ENCODE measurements around the gene AASDH. TPM values are rescaled to one million over a fixed set of nuclear protein-coding genes. Genes with fewer than 3 reads are reported as not detected.
A peak's percentile ranks its signal among the peaks of the same experiment; 100 is the strongest.

Gene AASDH
- total RNA-seq, 4 donors from 2014 or later, result 4.6 to 10.7 (median 7.0) TPM

GRCh38 chr4:56301997-56302496 lies 85.2 kb downstream of the AASDH start:
- H3K4me1 ChIP-seq, result peaks cover 0 to 10% (median 0%) of the 10 kb centered on the region in 3 donors
- H3K4me3 ChIP-seq, result no peak overlapping the region
- H3K9me3 ChIP-seq, result no peaks in the 10 kb centered on the region
- no peak for DNase-seq
- peaks cover 0 to 3% (median 0%) of the 10 kb centered on the region in 4 donors for H3K27me3 ChIP-seq
- no peaks in the 10 kb centered on the region for H3K36me3 ChIP-seq
- intact Hi-C loops (cut with DNase I), result no loop called here
- no peak for TF ChIP-seq CTCF (IDR thresholded peaks at IDR 0.05)
- TF ChIP-seq POLR2A (IDR thresholded peaks at IDR 0.05), result no peak
- WGBS, 2 donors, result 62 to 75% methylated on average over 7 to 8 of the region's 8 CpGs
- H3K27ac ChIP-seq, result no peak overlapping the region

- peak; percentile 0 for DNase-seq
These were observed 85.9 kb downstream of the AASDH start for GRCh38 chr4:56301181-56301996.

GRCh38 chr4:56298236-56298635 lies 89.1 kb downstream of the AASDH start:
- Histone ChIP-seq H3K27ac (no peak overlapping the region), H3K9me3 (no peaks in the 10 kb centered on the region), H3K36me3 (no peaks in the 10 kb centered on the region), H3K4me3 (no peak overlapping the region), H3K4me1 (peaks cover 0 to 10% (median 0%) of the 10 kb centered on the region in 3 donors), H3K27me3 (no peaks in the 10 kb centered on the region)
- no peak for DNase-seq
- TF ChIP-seq POLR2A (IDR thresholded peaks at IDR 0.05) (no peak), CTCF (IDR thresholded peaks at IDR 0.05) (no peak)
- WGBS, 2 donors, result 63 to 83% methylated on average over 2 to 3 of the region's 3 CpGs
- intact Hi-C loops (cut with DNase I), result no loop called here

More at GRCh38 chr4:56301181-56301996, 85.9 kb downstream of the AASDH start:
- Histone ChIP-seq H3K9me3 (no peaks in the 10 kb centered on the region), H3K27ac (no peak overlapping the region), H3K27me3 (peaks cover 0 to 3% (median 0%) of the 10 kb centered on the region in 4 donors), H3K4me1 (peaks cover 0 to 10% (median 0%) of the 10 kb centered on the region in 3 donors), H3K36me3 (no peaks in the 10 kb centered on the region), H3K4me3 (peak overlapping the region in 1 of 4 donors; percentile 8)
- WGBS, 2 donors, result 27 to 28% methylated on average over 9 to 10 of the region's 10 CpGs
- intact Hi-C loops (cut with DNase I), result no loop called here
- TF ChIP-seq POLR2A (IDR thresholded peaks at IDR 0.05), result no peak
- peak; percentile 45 to 88 (median 66) for TF ChIP-seq CTCF (IDR thresholded peaks at IDR 0.05)

- DNase-seq, result no peak
- 58 to 62% methylated on average over 2 of the region's 2 CpGs for WGBS, 2 donors
- no peak overlapping the region for H3K4me3 ChIP-seq
- H3K9me3 ChIP-seq, result no peaks in the 10 kb centered on the region
- H3K4me1 ChIP-seq, result peaks cover 0 to 10% (median 0%) of the 10 kb centered on the region in 3 donors
- no peaks in the 10 kb centered on the region for H3K36me3 ChIP-seq
- intact Hi-C loops (cut with DNase I), result no loop called here
- TF ChIP-seq POLR2A (IDR thresholded peaks at IDR 0.05) (no peak), CTCF (IDR thresholded peaks at IDR 0.05) (no peak)
- H3K27ac ChIP-seq, result no peak overlapping the region
- H3K27me3 ChIP-seq, result no peaks in the 10 kb centered on the region
These were observed 89.5 kb downstream of the AASDH start for GRCh38 chr4:56297776-56298175.

- Histone ChIP-seq H3K36me3 (no peaks in the 10 kb centered on the region), H3K27me3 (no peaks in the 10 kb centered on the region), H3K4me1 (peaks cover 0 to 6% (median 0%) of the 10 kb centered on the region in 3 donors), H3K9me3 (no peaks in the 10 kb centered on the region), H3K27ac (no peak overlapping the region), H3K4me3 (no peak overlapping the region)
- DNase-seq, result no peak
- 72 to 77% methylated on average over 3 of the region's 3 CpGs for WGBS, 2 donors
- intact Hi-C loops (cut with DNase I), result no loop called here
- TF ChIP-seq POLR2A (IDR thresholded peaks at IDR 0.05) (no peak), CTCF (IDR thresholded peaks at IDR 0.05) (no peak)
These were observed 90.8 kb downstream of the AASDH start for GRCh38 chr4:56296526-56296925.
